HepG2 (cell line): Measurements from ENCODE around the gene ENTHD1. TPM values are rescaled to one million over a fixed set of nuclear protein-coding genes. Genes with fewer than 3 reads are reported as not detected.

Experiments
- ATAC-seq: fragments of 200-7000 bp; cut with Tn5 transposase; 3 replicates; pipeline ENCODE4 v1.9.1; 2020; ENCODE audit warnings: mild to moderate bottlenecking, moderate library complexity
- BruUV-seq: library from RNA; stranded (reverse); fragments of 400-500 nt; replicated peaks from 2 replicates; lab custom pipeline; 2021; lab: Mats Ljungman, UMichigan
- CTCF ChIA-PET: fragments of 300-600 bp; formaldehyde crosslinking; extraction: SDS; loops from one replicate; lab custom pipeline; 2021; ENCODE audit warnings: low total read pairs, inconsistent platforms, low intra/inter-chr PET ratio; lab: Yijun Ruan, JAX
- POLR2A ChIA-PET: fragments of 350-600 bp; sonication (Branson Sonifier 250); formaldehyde crosslinking; loops from one replicate; lab custom pipeline; 2020; ENCODE audit warnings: antibody characterized with exemption, inconsistent platforms; lab: Yijun Ruan, JAX
- DNase-seq: peaks from one replicate; pipeline ENCODE4 v3.0.0-alpha.2; 2015; ENCODE audit warnings: low spot score
- FAIRE-seq: peaks from 3 replicates; lab custom pipeline; 2011; peaks lifted over from hg19 to GRCh38; lab: Jason Lieb, UNC
- H2AFZ ChIP-seq: one replicate; pipeline ENCODE4 v1.6.1; 2011; ENCODE audit warnings: low read length, inconsistent platforms
- H3K27ac ChIP-seq: fragments of 300-600 bp; 3 replicates; pipeline ENCODE4 v1.8.0; 2011; ENCODE audit warnings: mixed run types, mild to moderate bottlenecking, mixed read lengths, low read length, inconsistent platforms; ENCODE audit not compliant: insufficient read depth; ENCODE audit errors: extremely low read length
- H3K27me3 ChIP-seq, 2 experiments: fragments of 200-600 bp in 1 of 2; 2 replicates in 1 of 2; 3 replicates in 1 of 2; pipeline versions ENCODE4 v1.6.0 to v1.8.0; 2011; ENCODE audit warnings: low read length in 2 of 2, mild to moderate bottlenecking in 2 of 2, moderate library complexity in 2 of 2, inconsistent platforms in 1 of 2; ENCODE audit not compliant: insufficient read depth in 2 of 2, control insufficient read depth in 1 of 2
- H3K36me3 ChIP-seq, 2 experiments: fragments of 200-600 bp in 1 of 2; replicated peaks in 1 of 2; 2 replicates in 1 of 2; 3 replicates in 1 of 2; pipeline versions ENCODE4 v1.5.1 to v1.8.0; 2011; ENCODE audit warnings: low read length in 2 of 2, inconsistent platforms in 1 of 2; ENCODE audit not compliant: insufficient read depth in 2 of 2, control insufficient read depth in 1 of 2
- H3K4me1 ChIP-seq: 2 replicates; pipeline ENCODE4 v1.5.1; 2012; ENCODE audit warnings: low read length, inconsistent platforms; ENCODE audit not compliant: insufficient read depth
- H3K4me2 ChIP-seq: 2 replicates; pipeline ENCODE4 v1.6.0; 2011; ENCODE audit warnings: low read depth, low read length, inconsistent platforms
- H3K4me3 ChIP-seq, 3 experiments: fragments of 200-600 bp in 1 of 3; sonication (generic), shearing (Covaris generic) in 1 of 3; replicated peaks in 1 of 3; 2 replicates each; pipeline ENCODE4 v1.5.1; 2011 to 2016; ENCODE audit warnings: low read length in 3 of 3, inconsistent platforms in 2 of 3, low read depth in 2 of 3, mild to moderate bottlenecking in 2 of 3, control low read depth in 1 of 3, mixed read lengths in 1 of 3; ENCODE audit not compliant: insufficient read depth in 1 of 3
- H3K79me2 ChIP-seq: one replicate; pipeline ENCODE4 v1.6.1; 2011; ENCODE audit warnings: low read length, inconsistent platforms; ENCODE audit not compliant: insufficient read depth
- H3K9ac ChIP-seq: 2 replicates; pipeline ENCODE4 v1.6.0; 2011; ENCODE audit warnings: mild to moderate bottlenecking, low read depth, low read length, inconsistent platforms; ENCODE audit not compliant: insufficient read depth
- H3K9me3 ChIP-seq: 2 replicates; pipeline ENCODE4 v1.5.1; 2012; ENCODE audit warnings: mild to moderate bottlenecking, low read length
- H4K20me1 ChIP-seq: 2 replicates; pipeline ENCODE4 v1.6.0; 2011; ENCODE audit warnings: inconsistent platforms, mild to moderate bottlenecking, low read length, moderate library complexity; ENCODE audit not compliant: insufficient read depth
- EEA1 ChIP-seq: sonication (generic); formaldehyde crosslinking; IDR thresholded peaks from 2 replicates; pipeline ENCODE4 v1.5.1; 2020; ENCODE audit warnings: mild to moderate bottlenecking, missing genetic modification reagents, borderline replicate concordance
- FOXP4 ChIP-seq: sonication (generic); formaldehyde crosslinking; IDR thresholded peaks from 2 replicates; pipeline ENCODE4 v1.4.0; 2020; ENCODE audit warnings: missing genetic modification reagents
- GATAD1 ChIP-seq: IDR thresholded peaks from 2 replicates; pipeline ENCODE4 v1.6.1; 2016; ENCODE audit warnings: missing genetic modification reagents, missing compliant biosample characterization
- ISL2 ChIP-seq: sonication (generic); formaldehyde crosslinking; IDR thresholded peaks from 2 replicates; pipeline ENCODE4 v1.5.0; 2020; ENCODE audit warnings: missing genetic modification reagents
- PAWR ChIP-seq: sonication (generic); formaldehyde crosslinking; IDR thresholded peaks from 2 replicates; pipeline ENCODE4 v1.4.0; 2020; ENCODE audit warnings: missing genetic modification reagents, mild to moderate bottlenecking, borderline replicate concordance
- PRMT3 ChIP-seq: sonication (generic); formaldehyde crosslinking; IDR thresholded peaks from 2 replicates; pipeline ENCODE4 v1.8.1; 2022; ENCODE audit warnings: low read depth, mild to moderate bottlenecking, moderate library complexity, missing genetic modification reagents, borderline replicate concordance
- RERE ChIP-seq: IDR thresholded peaks from 2 replicates; pipeline ENCODE4 v1.6.1; 2016; ENCODE audit warnings: low read depth, missing genetic modification reagents, missing compliant biosample characterization
- ZBTB7B ChIP-seq: sonication (generic); formaldehyde crosslinking; IDR thresholded peaks from 2 replicates; pipeline ENCODE4 v1.4.0; 2020; ENCODE audit warnings: missing genetic modification reagents
- ZIK1 ChIP-seq: sonication (generic); formaldehyde crosslinking; IDR thresholded peaks from 2 replicates; pipeline ENCODE4 v1.5.0; 2020; ENCODE audit warnings: mild to moderate bottlenecking, low read depth, missing genetic modification reagents, borderline replicate concordance
- ZKSCAN8 ChIP-seq: IDR thresholded peaks from 2 replicates; pipeline ENCODE4 v1.6.1; 2016; ENCODE audit warnings: borderline replicate concordance, missing genetic modification reagents, missing compliant biosample characterization
- ZNF17 ChIP-seq: sonication (generic); formaldehyde crosslinking; IDR thresholded peaks from 2 replicates; pipeline ENCODE4 v1.5.0; 2020; ENCODE audit warnings: mild to moderate bottlenecking, missing genetic modification reagents
- ZNF772 ChIP-seq: sonication (generic); formaldehyde crosslinking; IDR thresholded peaks from 2 replicates; pipeline ENCODE4 v1.5.0; 2020; ENCODE audit warnings: mild to moderate bottlenecking, missing genetic modification reagents
- WGBS: methylation state at CpG from one replicate; pipeline ENCODE4 v1.1.6; 2017; ENCODE audit warnings: low lambda C conversion rate; 5-methylcytosine and 5-hydroxymethylcytosine counted together
- in situ Hi-C: cut with HindIII; loops from 2 replicates; pipeline ENCODE4 v1.10.0; 2017; ENCODE audit warnings: low pct_unique_long_range_greater_than_20kb; ENCODE audit not compliant: extremely low pct_ligation_motif_present
- intact Hi-C: fragments of 100-400 bp; cut with micrococcal nuclease; formaldehyde crosslinking; loops from one replicate; pipeline ENCODE4 v1.10.0; 2022; ENCODE audit not compliant: unreplicated experiment
- polyA plus RNA-seq, 8 experiments: library from polyadenylated mRNA; depleted of rRNA in 3 of 8; stranded (reverse) in 7 of 8; unstranded in 1 of 8; fragments of >200 nt; fragmentation: Illumina TruSeq in 4 of 8; extraction: Trizol in 4 of 8; gene quantifications; 2 replicates each; pipeline versions ENCODE4 v1.2.1 to v1.2.3, GENCODE V29; 2011 to 2016; ENCODE audit warnings: low read depth in 4 of 8, missing spikeins in 1 of 8, mixed read lengths in 1 of 8; ENCODE audit not compliant: insufficient read depth in 1 of 8
- total RNA-seq, 5 experiments: library from RNA; depleted of rRNA; stranded (reverse); fragments of >200 nt; fragmentation: Illumina TruSeq; extraction: Trizol; gene quantifications; 2 replicates each; pipeline ENCODE4 v1.2.3, GENCODE V29; 2016; ENCODE audit warnings: low read depth in 1 of 5

ENTHD1 gene
- total and polyA plus RNA-seq, 2 of the 13 experiments (the other 11 are each of a cell fraction or from before 2014, with no cell fraction given), result not detected

GRCh38 chr22:39906207-39906606 is 12.6 kb upstream of the ENTHD1 start (continued):
- no peak for TF ChIP-seq ZIK1 (CRISPR knock-in tag)

- 10% methylated on average over 3 of the region's 3 CpGs for WGBS
- Histone ChIP-seq H3K27ac (no peak overlapping the region), H2AFZ (no peak overlapping the region), H3K79me2 (no peaks in the 10 kb centered on the region), H3K9ac (no peak overlapping the region), H3K27me3 (peaks cover 2 to 30% of the 10 kb centered on the region in 2 experiments), H4K20me1 (no peaks in the 10 kb centered on the region), H3K36me3 (no peaks in the 10 kb centered on the region), H3K4me3 (no peak overlapping the region), H3K4me2 (no peak overlapping the region), H3K4me1 (no peaks in the 10 kb centered on the region), H3K9me3 (no peaks in the 10 kb centered on the region)
- ChIA-PET POLR2A (no interaction called here), CTCF (no interaction called here)
- in situ Hi-C loops (no loop called here), intact Hi-C loops (loop anchor here (5.0 kb wide), 1 partner anchor 562 kb away; no protein-coding TSS in a partner anchor)
- no peak for FAIRE-seq
- no peak for DNase-seq
- BruUV-seq, result no TSS peak
- ATAC-seq, result no peak
- no peak for TF ChIP-seq ISL2 (CRISPR knock-in tag)
- TF ChIP-seq PAWR (CRISPR knock-in tag), result no peak
- no peak for TF ChIP-seq EEA1 (CRISPR knock-in tag)
- no peak for TF ChIP-seq PRMT3
- no peak for TF ChIP-seq ZNF772 (CRISPR knock-in tag)
- TF ChIP-seq RERE (CRISPR knock-in tag), result no peak
- TF ChIP-seq FOXP4, result no peak
- no peak for TF ChIP-seq GATAD1 (CRISPR knock-in tag)
- no peak for TF ChIP-seq ZKSCAN8 (CRISPR knock-in tag)
- no peak for TF ChIP-seq ZNF17
- TF ChIP-seq ZBTB7B (CRISPR knock-in tag), result no peak
Measured at GRCh38 chr22:39905687-39906086, 12.1 kb upstream of the ENTHD1 start.
